NCI-H2196 treated with DMSO at 0.1 percent for 48 hours (cell line): Measurements from ENCODE around the gene OPALIN.
"Not testable (repeated sequence)": the region's sequence is repeated elsewhere in the genome, so short reads cannot be mapped to it uniquely, and the experiment has no call there.

ENCODE experiments used
- DNase-seq: peaks from one replicate; lab custom pipeline; 2025; ENCODE audit not compliant: unreplicated experiment; lab: John Stamatoyannopoulos, UW

The OPALIN gene

DNA sequence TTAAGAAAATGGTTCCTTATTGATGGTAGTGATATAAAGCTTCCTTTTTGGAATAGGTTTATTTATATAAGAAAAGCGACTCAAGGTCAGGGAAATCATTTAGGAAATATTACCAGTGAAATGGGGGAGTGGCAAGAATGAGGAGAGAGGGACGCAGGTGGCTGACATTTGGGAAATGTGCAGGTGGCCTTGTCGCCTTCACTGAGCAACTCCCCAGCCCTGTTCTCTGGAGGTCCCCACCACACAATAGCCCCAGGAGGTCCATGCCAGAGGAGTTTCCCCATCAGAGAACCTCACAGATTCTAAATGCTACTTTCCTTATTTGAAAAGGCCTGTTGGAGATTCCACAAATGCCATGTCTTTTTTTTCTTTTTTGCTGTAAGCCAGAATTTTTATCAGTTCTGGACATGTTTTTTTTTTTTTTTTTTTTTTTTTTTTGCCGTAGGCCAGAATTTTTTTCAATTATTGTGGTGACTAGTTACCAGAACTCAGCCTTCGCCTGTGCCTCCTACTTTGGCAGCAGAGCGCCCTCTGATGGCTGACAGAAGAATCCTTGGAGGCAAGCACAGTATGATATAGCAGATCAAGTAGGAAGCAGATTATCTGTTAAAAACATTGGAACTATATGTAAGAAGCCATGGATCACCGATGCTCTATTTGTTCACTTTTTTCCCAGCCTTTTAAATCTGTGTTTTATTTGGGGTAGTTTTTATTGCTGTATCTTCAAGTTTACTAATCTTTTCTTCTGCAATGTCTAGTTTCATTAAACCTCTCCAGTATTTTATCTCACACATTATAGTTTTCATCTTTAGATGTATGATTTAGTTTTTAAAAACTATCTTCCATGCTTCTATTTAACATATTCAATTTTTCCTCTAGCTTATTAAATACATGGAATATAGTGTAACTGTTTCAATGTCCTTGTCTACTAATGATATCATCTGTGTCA lies 18.6 kb downstream of the OPALIN start:
- DNase-seq: peak; percentile 31

DNA sequence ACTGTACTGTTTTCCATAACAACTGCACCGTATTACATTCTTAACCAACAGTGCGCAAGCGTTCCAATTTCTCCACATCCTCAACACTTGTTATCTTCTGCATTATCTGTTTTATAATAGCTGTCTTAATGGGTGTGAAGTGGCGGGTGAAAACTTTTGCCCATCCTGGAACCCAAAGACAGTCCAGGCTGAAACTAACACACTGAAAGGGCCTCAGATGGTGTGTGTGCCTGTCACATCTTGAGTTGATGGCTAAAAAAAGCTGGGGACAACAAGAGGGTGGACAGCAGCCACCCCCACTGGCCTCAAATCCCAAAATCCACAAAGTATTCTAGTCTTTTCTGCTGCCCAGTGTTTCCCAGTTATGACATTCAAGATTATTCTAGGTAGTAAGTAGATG lies 19.4 kb downstream of the OPALIN start:
- no peak for DNase-seq

DNA sequence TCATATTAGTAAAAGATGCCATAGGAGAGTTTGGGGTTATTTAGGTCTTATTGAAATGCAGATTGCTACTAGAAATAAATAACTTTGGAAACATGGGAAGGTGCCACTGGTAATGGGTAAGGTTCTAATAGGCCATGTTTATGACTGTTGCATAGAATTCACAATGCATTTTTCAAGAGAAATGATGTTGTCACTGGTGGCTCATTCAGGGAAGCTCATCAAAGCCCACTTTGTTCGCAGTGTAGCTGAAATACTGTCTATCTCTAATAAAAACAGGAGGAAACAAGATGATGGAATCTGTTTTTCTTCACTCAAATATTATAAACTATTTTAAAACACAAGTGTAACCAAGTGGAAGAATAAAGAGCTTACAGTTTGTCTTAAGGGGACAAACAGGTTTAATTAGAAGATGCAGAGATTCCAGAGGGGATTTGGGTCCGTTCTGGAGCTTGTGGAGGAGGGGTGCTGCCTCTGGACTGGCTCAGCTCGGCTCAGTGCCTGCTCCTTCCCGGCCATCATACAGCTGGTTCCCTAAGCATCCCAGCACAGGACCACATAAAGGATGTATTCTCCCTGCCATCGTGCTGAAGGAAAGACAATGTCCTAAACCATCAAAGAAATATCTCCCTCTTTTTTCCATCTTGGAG lies 20.4 kb downstream of the OPALIN start:
- DNase-seq: no peak

DNA sequence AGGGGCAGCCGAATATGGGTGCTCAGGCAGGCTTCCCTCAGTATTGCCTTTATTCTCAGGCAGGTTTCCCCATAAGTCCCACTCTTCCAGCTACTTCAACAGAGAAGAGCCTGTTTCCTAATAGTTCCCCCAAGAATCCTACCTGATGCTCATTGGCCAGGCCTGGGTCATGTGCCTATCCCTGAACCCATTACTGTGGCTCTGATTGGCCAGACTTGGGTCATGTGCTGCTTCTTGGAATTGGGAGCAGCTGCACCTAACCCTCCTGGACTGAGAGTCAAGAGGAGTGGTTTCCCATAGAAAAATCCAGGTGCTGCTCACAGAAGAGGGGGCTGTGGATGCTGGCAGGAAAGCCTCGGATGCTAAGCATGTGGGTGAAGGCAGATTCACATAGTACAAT lies 21.7 kb downstream of the OPALIN start:
- DNase-seq: no peak

DNA sequence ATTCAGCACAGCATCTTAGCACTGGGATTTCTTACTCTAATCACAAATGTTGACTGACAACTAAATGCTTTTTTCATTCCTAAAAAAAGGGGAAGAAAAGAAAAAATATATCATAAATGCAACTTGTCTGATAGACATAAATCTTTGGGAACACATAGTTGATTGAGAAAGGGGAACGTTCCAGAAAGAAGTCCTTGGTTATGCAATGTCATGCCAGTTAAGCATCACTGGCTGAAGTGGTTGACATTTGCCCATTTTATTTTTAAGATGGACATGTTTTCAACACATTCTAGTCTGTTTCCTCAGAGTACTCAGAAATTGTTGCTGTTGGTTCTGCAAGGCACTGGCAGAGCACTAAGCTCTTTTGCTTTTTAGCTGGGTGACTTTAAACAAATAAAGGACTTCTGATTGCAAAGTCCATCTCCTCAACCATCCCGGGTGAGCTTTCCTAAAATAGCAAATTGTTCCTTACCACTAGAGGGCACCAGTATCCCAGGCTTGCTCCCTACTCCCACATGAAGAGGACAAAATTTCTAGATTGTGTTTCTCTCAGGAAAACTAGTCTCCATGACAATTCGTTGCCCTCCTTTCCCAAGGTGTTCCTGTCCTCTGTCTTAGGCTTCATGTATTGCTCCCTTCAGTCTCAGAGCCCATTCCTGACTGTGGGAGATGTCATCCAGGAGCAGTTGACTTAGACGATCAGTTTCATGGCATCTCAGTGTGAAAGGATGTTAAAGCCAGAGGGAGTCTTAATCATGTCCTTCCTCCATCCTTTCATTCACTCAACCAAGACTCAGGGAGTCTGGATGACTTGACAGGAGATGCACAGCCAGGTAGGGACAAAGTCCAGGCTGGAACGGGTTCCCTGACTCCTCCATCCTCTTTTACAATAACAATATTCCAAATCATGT lies 23.9 kb downstream of the OPALIN start:
- DNase-seq: peak; percentile 5

DNA sequence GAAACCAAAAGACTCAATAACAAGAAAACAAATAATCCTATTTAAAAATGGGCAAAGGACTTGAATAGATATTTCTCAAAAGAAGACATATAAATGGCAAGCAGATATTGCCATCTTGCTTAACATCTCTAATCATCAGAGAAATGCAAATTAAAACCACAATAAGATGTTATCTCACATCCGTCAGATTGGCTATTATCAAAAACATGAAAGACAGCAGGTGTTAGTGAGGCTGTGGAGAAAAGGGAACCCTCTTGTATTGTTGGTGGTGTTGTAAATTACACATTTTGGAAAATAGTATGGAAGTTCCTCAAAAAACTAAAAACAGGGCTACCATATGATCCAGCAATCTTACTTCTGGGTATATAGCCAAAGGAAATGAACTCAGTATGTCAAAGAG lies 25.7 kb downstream of the OPALIN start:
- no peak for DNase-seq

DNA sequence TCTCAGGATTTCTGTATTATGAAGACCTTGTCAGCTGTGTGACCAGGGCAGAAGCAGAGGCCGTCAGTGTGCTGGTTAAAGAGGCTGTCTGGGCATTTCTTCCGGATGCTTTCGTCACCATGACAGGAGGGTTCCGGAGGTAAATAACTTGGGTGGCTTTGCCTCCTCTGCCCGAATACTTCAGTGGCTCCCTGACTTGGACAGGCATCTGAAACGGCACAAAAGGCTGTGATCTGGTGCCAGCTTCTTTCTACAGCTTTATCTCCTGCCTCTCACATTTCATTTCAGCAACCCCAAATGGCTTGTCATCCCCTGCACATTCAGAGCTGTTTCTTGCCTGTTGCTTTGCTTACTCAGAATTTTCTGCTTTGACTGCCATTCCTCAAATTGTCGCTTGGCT lies 31.3 kb downstream of the OPALIN start:
- no peak for DNase-seq

DNA sequence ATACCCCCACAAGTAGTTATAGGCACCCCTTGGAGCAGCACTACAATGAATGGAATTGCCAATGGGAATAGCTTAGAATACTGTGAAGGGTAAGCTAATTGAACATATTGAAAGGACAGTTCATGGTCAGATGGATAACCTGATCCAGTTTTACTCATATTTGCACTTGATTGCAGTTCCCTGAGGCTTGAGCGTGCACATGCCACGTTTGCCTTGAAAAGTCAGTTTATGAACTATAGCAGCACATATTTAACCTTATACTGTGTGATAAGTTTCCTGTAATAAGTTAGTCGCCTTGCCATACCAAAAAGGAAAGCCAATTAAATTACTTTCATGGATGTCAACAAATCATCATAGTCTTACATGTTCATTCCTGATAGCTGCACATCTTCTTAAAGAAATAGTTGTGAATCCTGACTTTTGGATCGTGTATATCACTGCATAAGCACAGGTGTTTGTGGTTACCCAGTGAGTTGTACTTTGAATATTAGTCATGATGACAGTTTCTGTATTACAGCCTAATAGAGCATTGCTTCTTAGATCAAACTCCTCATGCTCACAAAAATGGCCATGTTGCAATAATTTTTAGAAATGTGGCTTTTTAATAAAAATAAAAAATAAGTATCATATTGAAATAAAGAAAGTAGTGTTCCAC lies 33.0 kb downstream of the OPALIN start:
- DNase-seq: no peak

DNA sequence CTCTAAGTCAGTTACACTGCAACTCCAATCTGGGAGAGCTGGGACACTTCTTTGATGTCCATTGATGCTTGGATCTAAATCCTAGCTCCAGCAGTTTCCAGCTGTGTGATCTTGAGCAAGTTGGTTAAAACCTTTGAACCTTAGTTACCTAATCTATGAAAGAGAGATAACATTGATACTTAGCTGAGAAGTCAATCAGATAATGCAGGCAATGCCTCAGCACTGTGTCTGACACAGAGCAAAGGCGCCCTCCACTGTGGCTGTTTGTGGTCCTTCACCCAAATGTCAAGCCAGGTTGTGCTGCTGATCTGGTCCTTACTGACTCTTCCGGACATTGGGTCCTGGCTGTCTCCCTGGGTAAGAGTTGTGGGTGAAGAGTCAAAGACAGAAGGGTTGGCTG lies 34.4 kb downstream of the OPALIN start:
- DNase-seq: no peak

DNA sequence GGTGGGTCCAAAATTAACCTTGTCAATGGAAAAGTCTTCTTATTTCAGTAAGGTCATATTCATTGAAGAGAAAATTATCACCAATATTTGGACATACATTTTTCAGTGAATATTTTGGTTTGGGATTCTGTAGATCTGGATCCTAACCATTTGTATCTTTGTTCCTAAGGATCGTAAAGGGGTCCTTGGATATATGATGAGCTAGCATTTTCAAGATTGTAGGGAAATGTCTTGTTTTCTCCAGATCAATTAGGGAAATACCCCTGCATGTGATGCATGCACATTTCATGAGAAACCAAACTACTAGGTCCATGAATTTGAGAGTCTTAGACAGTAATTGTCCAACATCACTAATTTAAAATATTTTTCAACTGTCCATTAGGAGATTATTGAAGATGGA lies 36.5 kb downstream of the OPALIN start:
- DNase-seq: no peak

DNA sequence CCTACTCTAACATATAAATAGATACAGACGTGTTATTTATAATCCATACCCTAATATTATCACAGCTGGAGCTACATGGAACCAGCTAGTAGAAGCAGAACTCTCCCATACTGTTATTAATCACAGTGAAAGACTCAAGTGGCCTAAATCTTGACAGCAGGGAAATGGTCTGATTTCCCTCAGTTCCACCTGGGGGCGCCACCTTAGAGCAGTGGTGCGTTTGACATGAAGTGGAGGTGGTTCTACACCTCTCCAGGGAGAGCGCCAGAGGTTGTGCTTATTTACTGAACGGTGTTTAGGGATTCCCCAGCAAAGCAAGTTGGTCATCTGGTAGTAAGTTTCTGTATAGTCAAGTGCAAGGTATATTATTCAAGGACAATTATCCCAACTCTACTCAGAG lies 37.0 kb downstream of the OPALIN start:
- DNase-seq: no peak

DNA sequence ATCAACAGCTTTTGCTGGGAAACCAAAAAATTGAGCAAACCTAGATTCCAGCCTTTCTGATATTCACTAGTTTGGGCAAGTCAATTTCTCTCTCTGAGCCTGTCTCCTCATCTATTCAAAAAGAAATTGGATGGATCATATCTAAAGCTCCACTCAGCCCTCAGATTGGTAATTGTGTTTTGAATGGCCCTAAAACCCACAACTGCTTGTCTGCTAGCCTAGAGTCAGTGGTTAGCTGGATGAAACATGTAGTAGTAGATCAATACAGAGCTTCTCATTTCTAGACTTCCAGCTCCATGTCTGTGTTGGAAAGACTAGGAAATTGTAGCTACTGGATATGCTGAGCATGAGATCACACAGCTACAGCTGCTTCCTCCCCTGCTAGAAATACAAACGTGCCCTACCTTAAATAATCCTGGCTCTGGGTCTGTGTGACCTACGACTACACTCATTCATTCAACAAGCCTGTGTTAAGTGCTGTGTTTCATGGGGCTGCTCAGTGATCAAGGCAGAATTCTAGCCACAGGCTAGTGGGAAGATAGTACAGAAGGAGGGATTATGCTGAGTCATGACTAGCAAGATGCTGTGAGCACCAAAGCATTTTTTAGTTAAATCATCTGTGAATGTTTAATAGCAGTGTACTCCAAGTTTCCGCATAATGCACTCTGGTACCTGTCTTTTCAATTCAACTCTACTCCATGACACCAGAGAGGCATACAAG lies 38.9 kb downstream of the OPALIN start:
- DNase-seq: no peak

DNA sequence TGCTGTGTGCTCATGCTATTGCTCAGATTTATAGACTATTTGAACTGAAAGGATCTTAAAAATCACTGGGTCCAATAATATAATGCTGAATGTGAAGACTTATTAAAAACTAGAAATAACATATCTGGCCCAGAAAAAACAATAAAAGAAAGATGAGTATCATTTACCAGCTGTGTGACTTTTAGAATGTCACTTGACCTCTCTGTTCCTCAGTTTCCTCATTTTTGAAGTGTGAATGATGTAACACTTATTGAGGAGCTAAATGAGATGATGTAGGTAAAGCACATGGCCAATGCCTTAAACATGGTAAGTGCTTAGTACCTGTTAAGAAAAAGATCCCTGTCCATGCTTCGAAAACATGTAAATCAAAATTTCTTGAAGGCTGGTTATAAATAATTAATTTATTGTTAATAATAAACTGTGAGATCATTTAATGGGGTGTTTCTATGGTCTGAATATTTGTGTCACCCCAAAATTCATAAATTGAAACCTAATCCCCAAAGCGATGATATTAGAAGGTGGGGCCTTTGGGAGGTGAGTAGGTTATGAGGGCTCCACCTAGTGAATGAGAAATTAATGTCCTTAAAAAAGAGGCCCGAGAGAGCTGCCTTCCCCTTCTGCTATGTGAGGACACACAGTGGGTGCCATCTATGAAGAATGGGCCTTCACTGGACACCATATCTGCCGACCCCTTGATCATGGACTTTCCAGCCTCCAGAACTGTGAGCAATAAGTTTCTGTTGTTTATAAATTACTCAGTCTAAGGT lies 41.6 kb downstream of the OPALIN start:
- no peak for DNase-seq

DNA sequence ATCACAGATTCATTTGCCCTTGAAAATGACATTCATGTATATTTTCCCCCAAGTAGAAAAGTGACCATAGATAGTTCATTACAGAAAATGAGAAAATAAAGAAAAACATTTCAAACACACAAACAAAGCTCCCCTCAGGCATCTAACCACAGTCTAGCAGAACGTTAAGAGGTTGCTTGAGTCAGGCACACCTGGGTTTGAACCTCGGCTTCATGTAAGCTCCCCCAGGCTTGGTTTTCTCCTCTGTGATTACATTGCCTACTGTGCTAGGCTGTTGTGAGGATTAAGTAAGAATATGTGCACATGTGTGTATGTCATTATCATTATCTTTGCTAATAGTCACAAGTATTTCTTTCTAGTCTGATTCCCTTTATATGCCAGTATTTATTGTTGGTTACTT lies 45.5 kb downstream of the OPALIN start:
- DNase-seq: no peak

DNA sequence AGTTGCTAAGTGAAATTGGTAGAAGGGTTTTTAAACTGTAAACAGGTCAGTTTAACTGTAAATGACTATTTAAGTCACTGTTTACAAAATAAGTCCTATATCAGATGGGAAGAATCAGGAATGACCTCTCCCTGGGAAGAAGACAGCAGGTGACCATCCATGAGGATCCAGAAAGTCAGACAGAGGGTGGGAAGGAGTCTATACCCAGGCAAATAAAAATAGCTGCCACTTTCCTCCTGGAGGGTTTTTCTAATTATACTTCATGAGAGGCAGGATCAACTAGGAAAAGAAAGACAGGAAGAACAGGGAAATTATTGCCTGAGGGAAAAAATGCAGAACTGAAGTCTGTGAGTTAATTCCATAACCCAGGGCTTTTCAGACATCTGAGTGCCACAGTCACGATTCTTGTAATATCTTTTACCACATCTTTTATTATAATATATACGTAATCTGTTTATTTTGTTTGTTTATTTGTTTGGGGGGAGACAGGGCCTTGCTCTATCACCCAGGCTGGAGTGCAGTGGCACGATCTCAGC lies 47.6 kb downstream of the OPALIN start:
- DNase-seq: no peak

DNA sequence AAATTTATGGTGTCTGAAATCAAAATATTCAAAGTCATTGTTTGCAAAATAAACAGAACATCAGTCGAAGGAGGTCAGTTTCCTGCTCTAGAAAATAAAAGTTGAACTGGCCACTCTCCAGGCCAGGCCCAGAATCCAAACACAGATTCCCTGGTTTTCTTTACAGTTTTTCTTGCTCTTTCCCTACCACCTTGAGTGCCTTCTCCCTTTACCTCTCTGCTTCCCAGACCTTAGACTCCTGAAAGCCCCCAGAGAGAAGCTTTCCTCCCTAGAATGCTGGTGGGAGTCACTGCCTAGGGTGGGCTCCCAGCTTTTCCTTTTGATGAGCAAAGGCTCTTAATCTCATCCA lies 48.5 kb downstream of the OPALIN start:
- DNase-seq: no peak

DNA sequence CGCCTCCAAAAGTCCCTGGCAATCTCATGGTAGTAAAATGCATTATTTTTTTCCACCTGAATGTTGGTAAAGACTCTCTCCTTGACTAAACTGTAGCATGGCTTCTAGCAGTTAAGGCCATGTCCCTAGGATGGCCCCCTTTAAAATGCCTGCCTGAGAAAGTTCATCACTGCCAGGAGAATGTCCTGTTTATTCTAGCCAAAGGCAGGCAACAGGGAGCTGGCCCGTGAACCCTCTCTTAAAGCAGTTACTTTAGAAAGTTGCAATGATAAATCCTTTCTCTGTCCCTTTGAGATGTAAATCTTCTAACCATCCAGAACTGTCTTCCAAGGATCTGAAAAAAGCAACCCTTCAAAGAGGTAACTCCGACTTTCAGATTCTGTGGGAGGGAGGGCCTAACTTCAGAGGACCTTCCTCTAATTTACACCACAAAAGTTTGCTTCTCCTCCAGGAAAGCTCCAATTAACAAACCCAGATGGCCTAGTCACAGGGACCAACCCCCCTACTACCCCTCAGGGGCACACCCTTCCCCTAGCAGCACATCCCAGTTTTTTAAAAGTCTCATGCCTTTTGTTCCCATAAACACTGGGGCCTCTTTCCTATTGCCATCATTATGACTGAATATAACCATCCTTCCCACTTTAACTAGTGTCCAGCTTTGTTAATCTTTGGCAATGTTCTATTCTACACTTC lies 49.0 kb downstream of the OPALIN start:
- no peak for DNase-seq

DNA sequence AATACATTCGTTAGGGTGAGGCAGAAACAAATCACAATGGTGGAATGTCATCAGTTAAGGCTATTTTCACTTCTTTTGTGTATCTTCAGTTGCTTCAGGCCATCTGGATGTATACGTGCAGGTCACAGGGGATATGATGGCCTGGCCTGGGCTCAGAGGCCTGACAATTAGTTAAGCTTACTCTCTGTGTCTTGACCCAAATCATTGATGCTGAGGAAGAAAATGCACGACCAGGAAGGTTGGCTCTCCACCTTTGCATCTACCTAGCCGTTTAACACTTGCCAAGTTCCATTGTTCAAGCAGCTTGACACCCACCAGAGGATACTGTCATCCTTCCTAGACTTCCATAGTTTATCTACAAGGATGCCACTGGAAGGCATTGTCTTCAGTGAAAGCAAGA lies 49.9 kb downstream of the OPALIN start:
- not testable (repeated sequence) for DNase-seq

DNA sequence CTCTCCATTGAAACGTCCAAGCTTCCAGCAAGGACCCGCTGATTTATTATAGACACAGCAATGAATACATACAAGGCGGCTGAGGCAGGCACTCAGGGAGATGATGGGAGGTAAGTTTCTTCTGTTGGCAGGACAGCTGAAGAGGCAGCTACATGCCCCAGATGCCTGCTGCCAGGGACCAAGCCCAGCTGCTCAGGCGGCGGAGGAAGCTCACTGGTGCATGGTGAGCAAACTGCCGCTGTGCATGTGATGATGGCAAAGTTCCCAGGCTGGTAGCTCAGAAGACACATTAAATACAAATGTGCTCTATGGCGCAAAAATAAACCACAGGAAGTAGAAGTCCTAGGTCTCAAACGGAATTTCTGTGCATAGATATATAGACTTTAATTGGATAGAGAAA lies 52.3 kb downstream of the OPALIN start:
- DNase-seq: peak; percentile 71
